Measurements from ENCODE around the gene SEMA5A. TPM values are rescaled to one million over a fixed set of nuclear protein-coding genes. Genes with fewer than 3 reads are reported as not detected.

The SEMA5A gene
- total RNA-seq, 1 experiment from 2014 or later: 34.3 TPM

DNA sequence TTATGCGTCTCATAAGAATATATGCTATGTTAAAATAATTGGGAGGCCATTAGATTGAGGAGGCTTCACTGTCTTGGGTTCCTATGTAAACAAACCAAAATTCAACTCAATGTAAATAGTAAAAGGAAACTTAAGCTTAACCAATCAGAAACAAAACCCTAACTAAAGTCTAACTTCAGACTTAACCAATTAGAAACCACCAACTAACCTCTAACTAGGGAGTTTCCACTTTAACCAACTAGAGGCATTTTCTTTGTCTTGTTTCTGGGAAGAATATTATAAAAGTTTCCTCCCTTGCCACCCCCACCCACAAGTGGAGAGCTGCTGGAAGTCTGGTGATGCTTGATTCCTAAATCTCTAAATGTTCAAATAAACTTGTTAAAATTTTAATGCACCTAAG, 214.5 kb downstream of the SEMA5A start:
- no peak for DNase-seq
- ChIA-PET CTCF (no interaction called here), POLR2A (no interaction called here)
- H3K4me1 ChIP-seq: no peaks in the 10 kb centered on the region
- Mint-ChIP-seq H3K36me3 (ENCODE audit: insufficient read depth, unreplicated experiment) (peaks cover 13% of the 10 kb centered on the region), H3K9me3 (ENCODE audit: unreplicated experiment) (no peaks in the 10 kb centered on the region), H3K27me3 (ENCODE audit: insufficient read depth, unreplicated experiment) (no peaks in the 10 kb centered on the region), H3K4me3 (ENCODE audit: unreplicated experiment) (no peak overlapping the region), H3K27ac (ENCODE audit: unreplicated experiment) (no peak overlapping the region), H3K4me1 (ENCODE audit: low read depth, unreplicated experiment) (no peaks in the 10 kb centered on the region)
- intact Hi-C loops (cut with micrococcal nuclease; ENCODE audit: unreplicated experiment): no loop called here
- no peaks in the 10 kb centered on the region for H3K36me3 ChIP-seq (ENCODE audit: control insufficient read depth, insufficient read depth, low read length)
- no TSS peak for BruUV-seq (replicated peaks)
- H3K9me3 ChIP-seq: no peaks in the 10 kb centered on the region; the same call in 1 of the 2 replicates
- TF ChIP-seq, protein P1, sequence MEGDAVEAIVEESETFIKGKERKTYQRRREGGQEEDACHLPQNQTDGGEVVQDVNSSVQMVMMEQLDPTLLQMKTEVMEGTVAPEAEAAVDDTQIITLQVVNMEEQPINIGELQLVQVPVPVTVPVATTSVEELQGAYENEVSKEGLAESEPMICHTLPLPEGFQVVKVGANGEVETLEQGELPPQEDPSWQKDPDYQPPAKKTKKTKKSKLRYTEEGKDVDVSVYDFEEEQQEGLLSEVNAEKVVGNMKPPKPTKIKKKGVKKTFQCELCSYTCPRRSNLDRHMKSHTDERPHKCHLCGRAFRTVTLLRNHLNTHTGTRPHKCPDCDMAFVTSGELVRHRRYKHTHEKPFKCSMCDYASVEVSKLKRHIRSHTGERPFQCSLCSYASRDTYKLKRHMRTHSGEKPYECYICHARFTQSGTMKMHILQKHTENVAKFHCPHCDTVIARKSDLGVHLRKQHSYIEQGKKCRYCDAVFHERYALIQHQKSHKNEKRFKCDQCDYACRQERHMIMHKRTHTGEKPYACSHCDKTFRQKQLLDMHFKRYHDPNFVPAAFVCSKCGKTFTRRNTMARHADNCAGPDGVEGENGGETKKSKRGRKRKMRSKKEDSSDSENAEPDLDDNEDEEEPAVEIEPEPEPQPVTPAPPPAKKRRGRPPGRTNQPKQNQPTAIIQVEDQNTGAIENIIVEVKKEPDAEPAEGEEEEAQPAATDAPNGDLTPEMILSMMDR (IDR thresholded peaks at IDR 0.05; ENCODE audit: insufficient read depth in 1 of 2, low read depth in 1 of 2, low read length in 1 of 2, severe bottlenecking in 1 of 2, unreplicated experiment in 1 of 2): no peak
- no peaks in the 10 kb centered on the region for H3K27me3 ChIP-seq (replicated peaks; ENCODE audit: control insufficient read depth, insufficient read depth, low read length)
- H3K4me3 ChIP-seq (ENCODE audit: low read depth, low read length): no peak overlapping the region

- ChIA-PET POLR2A (no interaction called here), CTCF (no interaction called here)
- Mint-ChIP-seq H3K27me3 (ENCODE audit: insufficient read depth, unreplicated experiment) (no peaks in the 10 kb centered on the region), H3K9me3 (ENCODE audit: unreplicated experiment) (no peaks in the 10 kb centered on the region), H3K4me1 (ENCODE audit: low read depth, unreplicated experiment) (no peaks in the 10 kb centered on the region), H3K4me3 (ENCODE audit: unreplicated experiment) (no peak overlapping the region), H3K36me3 (ENCODE audit: insufficient read depth, unreplicated experiment) (peaks cover 7% of the 10 kb centered on the region), H3K27ac (ENCODE audit: unreplicated experiment) (no peak overlapping the region)
- intact Hi-C loops (cut with micrococcal nuclease; ENCODE audit: unreplicated experiment): no loop called here
- Histone ChIP-seq H3K27me3 (replicated peaks; ENCODE audit: control insufficient read depth, insufficient read depth, low read length) (no peaks in the 10 kb centered on the region), H3K4me3 (ENCODE audit: low read depth, low read length) (no peak overlapping the region), H3K4me1 (no peaks in the 10 kb centered on the region; the same call in 1 of the 2 replicates), H3K36me3 (ENCODE audit: control insufficient read depth, insufficient read depth, low read length) (no peaks in the 10 kb centered on the region), H3K9me3 (no peaks in the 10 kb centered on the region; the same call in 1 of the 2 replicates)
- TF ChIP-seq, protein P1 (IDR thresholded peaks at IDR 0.05; ENCODE audit: insufficient read depth in 1 of 2, low read depth in 1 of 2, low read length in 1 of 2, severe bottlenecking in 1 of 2, unreplicated experiment in 1 of 2): no peak
- DNase-seq: no peak
- BruUV-seq (replicated peaks): no TSS peak
Measured at GRCh38 chr5:9329125-9329524, 216.8 kb downstream of the SEMA5A start.

- Histone ChIP-seq H3K36me3 (ENCODE audit: control insufficient read depth, insufficient read depth, low read length) (no peaks in the 10 kb centered on the region), H3K4me1 (no peaks in the 10 kb centered on the region; the same call in 1 of the 2 replicates), H3K9me3 (no peaks in the 10 kb centered on the region; the same call in 1 of the 2 replicates), H3K27me3 (replicated peaks; ENCODE audit: control insufficient read depth, insufficient read depth, low read length) (no peaks in the 10 kb centered on the region), H3K4me3 (ENCODE audit: low read depth, low read length) (no peak overlapping the region)
- Mint-ChIP-seq H3K27ac (ENCODE audit: unreplicated experiment) (no peak overlapping the region), H3K27me3 (ENCODE audit: insufficient read depth, unreplicated experiment) (no peaks in the 10 kb centered on the region), H3K9me3 (ENCODE audit: unreplicated experiment) (no peaks in the 10 kb centered on the region), H3K4me1 (ENCODE audit: low read depth, unreplicated experiment) (peaks cover 6% of the 10 kb centered on the region), H3K36me3 (ENCODE audit: insufficient read depth, unreplicated experiment) (no peaks in the 10 kb centered on the region), H3K4me3 (ENCODE audit: unreplicated experiment) (no peak overlapping the region)
- intact Hi-C loops (cut with micrococcal nuclease; ENCODE audit: unreplicated experiment): no loop called here
- ChIA-PET CTCF (no interaction called here), POLR2A (no interaction called here)
- no TSS peak for BruUV-seq (replicated peaks)
- TF ChIP-seq, protein P1 (IDR thresholded peaks at IDR 0.05; ENCODE audit: insufficient read depth in 1 of 2, low read depth in 1 of 2, low read length in 1 of 2, severe bottlenecking in 1 of 2, unreplicated experiment in 1 of 2): no peak
- DNase-seq: no peak
Measured at GRCh38 chr5:9325549-9325948, 220.3 kb downstream of the SEMA5A start.
